HAP-1 (cell line): ENCODE results near the gene TNN.

Experiments
- DNase-seq, 2 experiments: peaks; one replicate each; pipeline ENCODE4 v3.0.0-alpha.2; 2016 to 2020; ENCODE audit warnings: low spot score in 2 of 2
- H3K27me3 ChIP-seq: fragments of 250-450 bp; sonication (Bioruptor Pico); 2 replicates; pipeline ENCODE4 v1.5.1; 2020; ENCODE audit warnings: low read depth, mild to moderate bottlenecking, moderate library complexity
- H3K36me3 ChIP-seq: fragments of 250-450 bp; sonication (Bioruptor Pico); replicated peaks from 2 replicates; pipeline ENCODE4 v1.5.1; 2020; ENCODE audit warnings: mild to moderate bottlenecking
- H3K4me1 ChIP-seq: fragments of 250-450 bp; sonication (Bioruptor Pico); 2 replicates; pipeline ENCODE4 v1.5.1; 2020; ENCODE audit warnings: mild to moderate bottlenecking
- H3K4me3 ChIP-seq: fragments of 250-450 bp; sonication (Bioruptor Pico); 2 replicates; pipeline ENCODE4 v1.5.1; 2020; ENCODE audit warnings: mild to moderate bottlenecking, moderate library complexity
- H3K9me3 ChIP-seq: fragments of 250-450 bp; sonication (Bioruptor Pico); 2 replicates; pipeline ENCODE4 v1.5.1; 2020; ENCODE audit warnings: mild to moderate bottlenecking, moderate library complexity
- in situ Hi-C: fragments of 300-500 bp; cut with MboI; formaldehyde crosslinking; loops from 3 replicates; pipeline ENCODE4 v1.14.3; 2020; ENCODE audit warnings: low sequenced_read_pairs, inconsistent platforms, mixed read lengths

TNN gene

DNA sequence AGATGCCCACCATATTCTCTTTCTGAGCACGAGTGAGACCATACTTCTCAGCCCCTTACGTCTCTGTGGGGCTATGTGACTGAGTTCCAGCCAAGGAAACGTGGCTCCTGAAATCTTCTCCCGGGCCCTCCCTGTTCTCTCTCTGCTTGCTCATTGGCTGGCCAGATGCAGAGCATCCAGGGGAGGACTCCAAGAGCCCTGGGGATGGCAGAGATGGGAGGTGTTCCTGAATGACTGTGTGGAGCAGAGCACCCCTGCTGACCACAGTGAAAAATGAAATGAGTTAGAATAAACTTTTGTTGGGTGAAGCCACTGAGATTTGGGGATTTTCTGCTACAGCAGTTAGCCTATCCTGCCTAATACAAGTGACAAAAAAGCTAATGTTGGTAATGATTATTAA lies 101.1 kb downstream of the TNN start:
- peaks cover 16% of the 10 kb centered on the region for H3K4me1 ChIP-seq
- DNase-seq, result no peak
- H3K27me3 ChIP-seq, result no peaks in the 10 kb centered on the region
- in situ Hi-C loops, result no loop called here
- no peaks in the 10 kb centered on the region for H3K36me3 ChIP-seq
- no peaks in the 10 kb centered on the region for H3K9me3 ChIP-seq
- no peak overlapping the region for H3K4me3 ChIP-seq

DNA sequence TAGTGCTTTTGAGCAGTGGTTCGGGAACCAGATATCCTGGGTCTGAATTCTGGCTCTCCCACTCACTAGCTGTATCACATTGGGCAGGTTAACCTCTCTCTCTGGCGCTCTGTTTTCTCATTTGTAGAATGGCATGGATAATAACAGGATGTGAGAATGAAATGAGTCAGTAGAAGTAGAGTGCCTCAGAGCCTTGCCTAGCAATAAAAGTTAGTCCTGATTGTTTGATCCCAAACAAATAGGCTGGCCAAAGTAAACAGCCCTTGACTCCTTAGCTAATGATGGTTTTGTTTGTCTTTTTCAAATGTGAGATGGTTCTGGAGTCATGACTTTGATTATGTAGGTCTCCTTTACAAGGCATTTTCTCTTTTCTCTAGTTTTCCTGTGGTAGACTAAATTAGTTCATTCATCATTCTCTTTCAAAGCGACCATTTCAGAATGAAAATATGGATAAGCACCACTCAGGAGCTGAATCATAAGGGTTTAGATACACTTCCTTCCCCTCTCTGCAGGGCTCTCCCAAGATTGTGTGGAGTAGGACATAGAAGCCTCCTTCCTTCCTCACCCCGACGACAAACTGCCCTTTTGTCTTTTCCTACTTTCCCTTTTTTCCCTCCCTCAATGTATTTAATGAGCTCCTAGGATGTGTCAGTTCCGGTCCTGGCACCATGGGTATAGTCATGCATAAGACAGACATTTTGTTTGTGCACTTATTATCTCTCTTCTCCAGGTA lies 101.8 kb downstream of the TNN start:
- no peak overlapping the region for H3K4me3 ChIP-seq
- in situ Hi-C loops, result no loop called here
- DNase-seq, result no peak
- no peaks in the 10 kb centered on the region for H3K9me3 ChIP-seq
- H3K4me1 ChIP-seq, result peaks cover 10% of the 10 kb centered on the region
- H3K27me3 ChIP-seq, result no peaks in the 10 kb centered on the region
- H3K36me3 ChIP-seq, result no peaks in the 10 kb centered on the region

GRCh38 chr1:175171036-175171913 lies 103.6 kb downstream of the TNN start:
- Histone ChIP-seq H3K4me1 (no peaks in the 10 kb centered on the region), H3K4me3 (no peak overlapping the region), H3K36me3 (no peaks in the 10 kb centered on the region), H3K9me3 (no peaks in the 10 kb centered on the region), H3K27me3 (no peaks in the 10 kb centered on the region)
- DNase-seq, result no peak
- in situ Hi-C loops, result no loop called here

- H3K4me1 ChIP-seq, result no peaks in the 10 kb centered on the region
- in situ Hi-C loops, result no loop called here
- no peaks in the 10 kb centered on the region for H3K9me3 ChIP-seq
- no peaks in the 10 kb centered on the region for H3K27me3 ChIP-seq
- H3K4me3 ChIP-seq, result no peak overlapping the region
- no peaks in the 10 kb centered on the region for H3K36me3 ChIP-seq
- DNase-seq, result no peak
Measured at GRCh38 chr1:175172503-175172902, 104.9 kb downstream of the TNN start.

GRCh38 chr1:175173531-175173930 lies 105.9 kb downstream of the TNN start:
- in situ Hi-C loops, result no loop called here
- Histone ChIP-seq H3K4me3 (no peak overlapping the region), H3K36me3 (no peaks in the 10 kb centered on the region), H3K9me3 (no peaks in the 10 kb centered on the region), H3K27me3 (no peaks in the 10 kb centered on the region), H3K4me1 (no peaks in the 10 kb centered on the region)
- DNase-seq, result no peak

DNA sequence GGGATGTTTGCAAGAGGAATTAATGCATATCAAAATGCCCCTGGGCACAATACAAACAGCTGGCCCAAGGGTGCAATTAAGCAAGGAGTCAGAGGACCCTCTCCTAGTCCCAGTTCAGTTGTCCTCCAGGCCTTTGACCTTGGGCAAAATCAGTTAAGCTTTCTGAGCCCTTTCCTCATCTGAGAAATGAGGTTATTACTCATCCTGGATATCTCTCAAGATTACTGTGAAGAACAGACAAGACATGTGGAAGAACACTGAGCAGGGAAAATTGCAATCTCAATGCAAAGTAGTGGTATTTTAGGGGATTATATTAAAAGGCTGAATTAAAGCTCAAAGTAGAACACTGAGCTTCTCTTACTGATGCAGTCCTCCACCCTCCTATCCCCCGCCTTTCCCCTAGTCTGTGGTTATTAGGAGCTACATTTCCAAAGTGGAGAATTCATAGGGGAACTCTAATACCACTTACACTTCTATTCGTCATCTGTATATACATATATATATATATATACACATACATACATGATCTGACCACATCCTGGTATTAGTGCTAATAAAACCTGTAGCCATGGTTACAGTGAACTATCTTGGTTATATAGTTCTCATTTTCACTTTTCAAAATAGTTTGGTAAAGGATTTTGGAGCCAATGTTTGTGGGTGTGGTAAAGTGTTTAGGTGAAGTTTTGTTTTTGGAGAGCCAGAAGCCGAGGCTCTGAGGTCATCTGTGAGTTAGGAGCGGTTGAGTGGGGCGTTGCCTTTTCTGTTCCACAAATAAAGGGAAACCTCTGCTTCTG lies 106.9 kb downstream of the TNN start:
- in situ Hi-C loops, result no loop called here
- H3K4me3 ChIP-seq, result no peak overlapping the region
- H3K36me3 ChIP-seq, result no peaks in the 10 kb centered on the region
- DNase-seq, result no peak
- H3K27me3 ChIP-seq, result no peaks in the 10 kb centered on the region
- no peaks in the 10 kb centered on the region for H3K9me3 ChIP-seq
- H3K4me1 ChIP-seq, result no peaks in the 10 kb centered on the region

GRCh38 chr1:175176246-175176645 lies 108.6 kb downstream of the TNN start:
- in situ Hi-C loops, result no loop called here
- no peak overlapping the region for H3K4me3 ChIP-seq
- no peaks in the 10 kb centered on the region for H3K27me3 ChIP-seq
- H3K4me1 ChIP-seq, result no peaks in the 10 kb centered on the region
- no peaks in the 10 kb centered on the region for H3K9me3 ChIP-seq
- no peaks in the 10 kb centered on the region for H3K36me3 ChIP-seq
- no peak for DNase-seq

- no peaks in the 10 kb centered on the region for H3K36me3 ChIP-seq
- in situ Hi-C loops, result no loop called here
- no peaks in the 10 kb centered on the region for H3K4me1 ChIP-seq
- no peaks in the 10 kb centered on the region for H3K9me3 ChIP-seq
- no peak overlapping the region for H3K4me3 ChIP-seq
- DNase-seq, result no peak
- H3K27me3 ChIP-seq, result no peaks in the 10 kb centered on the region
Measured at GRCh38 chr1:175178056-175178455, 110.4 kb downstream of the TNN start.

- in situ Hi-C loops, result no loop called here
- H3K27me3 ChIP-seq, result no peaks in the 10 kb centered on the region
- no peak for DNase-seq
- H3K36me3 ChIP-seq, result no peaks in the 10 kb centered on the region
- no peak overlapping the region for H3K4me3 ChIP-seq
- no peaks in the 10 kb centered on the region for H3K9me3 ChIP-seq
- H3K4me1 ChIP-seq, result no peaks in the 10 kb centered on the region
Measured at GRCh38 chr1:175178456-175178855, 110.8 kb downstream of the TNN start.

DNA sequence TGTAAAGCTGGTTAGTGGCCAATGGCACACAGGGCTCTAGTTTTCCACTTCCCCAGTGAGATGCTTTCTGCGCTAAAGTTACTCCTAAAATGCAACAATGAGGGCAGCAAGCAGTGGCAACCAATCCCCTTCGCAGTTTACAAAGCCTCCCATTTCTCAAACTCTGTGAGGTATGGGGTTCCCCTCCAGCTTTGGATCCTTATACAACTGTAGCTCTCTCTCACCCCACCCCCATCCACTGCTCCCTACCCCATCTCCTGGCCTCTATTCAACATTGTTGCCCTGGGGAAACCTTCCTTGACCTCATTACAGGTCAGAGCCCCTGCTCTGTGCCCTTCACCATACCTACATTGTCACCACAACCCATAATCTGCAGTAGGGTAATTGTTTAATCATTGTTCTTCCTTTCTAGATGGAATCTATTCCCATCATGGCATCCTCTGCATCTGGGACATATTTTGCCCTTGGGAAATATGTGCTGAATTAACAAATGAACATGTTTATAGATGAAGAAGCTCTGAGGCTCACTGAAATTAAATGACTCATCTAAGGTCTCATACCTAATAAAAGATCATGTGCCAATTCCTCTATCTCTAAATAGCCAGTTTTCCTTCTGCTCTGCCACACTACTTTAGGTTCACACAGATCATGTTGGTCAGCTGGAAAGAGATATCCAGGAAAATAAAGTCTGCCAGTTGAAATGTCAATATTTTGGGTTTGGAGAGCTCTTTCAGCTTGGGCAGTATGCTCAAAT lies 112.4 kb downstream of the TNN start:
- Histone ChIP-seq H3K4me3 (no peak overlapping the region), H3K36me3 (no peaks in the 10 kb centered on the region), H3K4me1 (no peaks in the 10 kb centered on the region), H3K9me3 (no peaks in the 10 kb centered on the region), H3K27me3 (no peaks in the 10 kb centered on the region)
- no peak for DNase-seq
- in situ Hi-C loops, result no loop called here

GRCh38 chr1:175182201-175182746 lies 114.6 kb downstream of the TNN start:
- H3K4me3 ChIP-seq, result no peak overlapping the region
- H3K27me3 ChIP-seq, result no peaks in the 10 kb centered on the region
- H3K36me3 ChIP-seq, result no peaks in the 10 kb centered on the region
- DNase-seq, result no peak
- in situ Hi-C loops, result no loop called here
- H3K9me3 ChIP-seq, result no peaks in the 10 kb centered on the region
- H3K4me1 ChIP-seq, result no peaks in the 10 kb centered on the region

DNA sequence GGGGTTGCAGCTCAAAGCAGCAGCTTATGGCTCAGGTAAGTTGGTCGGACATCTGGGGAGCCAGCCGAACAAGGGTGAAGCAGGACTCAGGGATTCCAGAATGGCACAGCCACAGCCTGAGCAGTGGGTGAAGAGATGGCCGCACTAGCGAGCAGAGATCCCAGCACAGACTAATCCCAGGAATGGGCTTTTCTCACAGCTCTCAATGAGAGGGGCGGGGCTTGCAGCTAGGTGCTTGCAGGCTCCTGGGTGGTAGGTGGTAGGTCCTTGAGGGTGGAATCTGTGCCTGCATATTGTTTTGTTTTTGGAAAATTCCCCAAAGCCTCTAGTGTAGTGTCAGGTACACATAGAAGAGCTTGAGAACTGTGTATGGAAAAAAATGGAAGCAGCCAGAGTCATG lies 116.0 kb downstream of the TNN start:
- no peaks in the 10 kb centered on the region for H3K4me1 ChIP-seq
- no peak for DNase-seq
- no peaks in the 10 kb centered on the region for H3K9me3 ChIP-seq
- no peaks in the 10 kb centered on the region for H3K36me3 ChIP-seq
- in situ Hi-C loops, result no loop called here
- H3K27me3 ChIP-seq, result no peaks in the 10 kb centered on the region
- no peak overlapping the region for H3K4me3 ChIP-seq

DNA sequence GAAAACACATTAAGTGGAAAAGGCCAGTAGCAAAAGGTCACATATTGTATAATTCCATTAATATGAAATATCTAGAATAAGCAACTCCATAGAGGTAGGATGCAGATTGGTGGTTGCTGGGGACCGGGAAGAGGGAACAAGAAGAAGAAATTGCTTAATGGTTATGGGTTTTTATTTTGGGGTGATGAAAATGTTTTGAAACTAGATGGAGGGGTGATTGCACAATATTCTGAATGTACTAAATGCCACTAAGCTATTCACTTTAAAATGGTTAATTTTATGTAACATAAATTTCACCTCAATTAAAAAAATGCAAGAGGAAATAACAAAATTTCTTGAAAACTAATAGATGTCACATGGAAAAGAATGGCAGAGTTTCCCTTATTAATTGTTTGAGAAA lies 118.3 kb downstream of the TNN start:
- no peak for DNase-seq
- Histone ChIP-seq H3K4me3 (no peak overlapping the region), H3K36me3 (no peaks in the 10 kb centered on the region), H3K27me3 (no peaks in the 10 kb centered on the region), H3K9me3 (no peaks in the 10 kb centered on the region), H3K4me1 (no peaks in the 10 kb centered on the region)
- in situ Hi-C loops, result no loop called here
